ENCODE data around the gene LILRB3. TPM values are rescaled to one million over a fixed set of nuclear protein-coding genes. Genes with fewer than 3 reads are reported as not detected.
"Not testable (repeated sequence)": the region's sequence is repeated elsewhere in the genome, so short reads cannot be mapped to it uniquely, and the experiment has no call there.

Gene LILRB3
- total RNA-seq, 1 donor, result not detected

DNA sequence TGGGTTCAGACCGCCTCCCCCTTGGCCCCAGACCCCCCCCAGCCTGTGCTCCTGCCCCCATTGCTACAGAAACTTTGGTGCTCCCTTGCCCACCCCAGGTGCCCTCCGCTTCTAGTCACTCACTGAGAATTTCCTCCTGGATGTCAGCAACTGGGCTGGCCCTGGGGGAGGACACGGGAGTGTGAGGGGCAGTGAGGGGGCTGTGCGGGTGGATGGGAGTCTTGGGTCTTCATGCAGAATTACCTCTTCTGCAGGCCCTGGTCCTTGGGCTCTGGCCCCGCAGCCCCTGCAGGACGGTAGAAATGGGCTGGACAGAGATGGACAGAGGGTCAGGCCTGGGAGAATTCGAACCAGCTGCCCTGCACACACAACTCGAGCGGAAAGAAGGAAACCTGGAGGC, 29.4 kb upstream of the LILRB3 start:
- TF ChIP-seq, protein P1, sequence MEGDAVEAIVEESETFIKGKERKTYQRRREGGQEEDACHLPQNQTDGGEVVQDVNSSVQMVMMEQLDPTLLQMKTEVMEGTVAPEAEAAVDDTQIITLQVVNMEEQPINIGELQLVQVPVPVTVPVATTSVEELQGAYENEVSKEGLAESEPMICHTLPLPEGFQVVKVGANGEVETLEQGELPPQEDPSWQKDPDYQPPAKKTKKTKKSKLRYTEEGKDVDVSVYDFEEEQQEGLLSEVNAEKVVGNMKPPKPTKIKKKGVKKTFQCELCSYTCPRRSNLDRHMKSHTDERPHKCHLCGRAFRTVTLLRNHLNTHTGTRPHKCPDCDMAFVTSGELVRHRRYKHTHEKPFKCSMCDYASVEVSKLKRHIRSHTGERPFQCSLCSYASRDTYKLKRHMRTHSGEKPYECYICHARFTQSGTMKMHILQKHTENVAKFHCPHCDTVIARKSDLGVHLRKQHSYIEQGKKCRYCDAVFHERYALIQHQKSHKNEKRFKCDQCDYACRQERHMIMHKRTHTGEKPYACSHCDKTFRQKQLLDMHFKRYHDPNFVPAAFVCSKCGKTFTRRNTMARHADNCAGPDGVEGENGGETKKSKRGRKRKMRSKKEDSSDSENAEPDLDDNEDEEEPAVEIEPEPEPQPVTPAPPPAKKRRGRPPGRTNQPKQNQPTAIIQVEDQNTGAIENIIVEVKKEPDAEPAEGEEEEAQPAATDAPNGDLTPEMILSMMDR (IDR thresholded peaks at IDR 0.05; ENCODE audit: insufficient read depth, low read length), result no peak
- H3K4me3 ChIP-seq (ENCODE audit: low read depth, low read length), result no peak overlapping the region
- DNase-seq (ENCODE audit: low read depth), result no peak

DNA sequence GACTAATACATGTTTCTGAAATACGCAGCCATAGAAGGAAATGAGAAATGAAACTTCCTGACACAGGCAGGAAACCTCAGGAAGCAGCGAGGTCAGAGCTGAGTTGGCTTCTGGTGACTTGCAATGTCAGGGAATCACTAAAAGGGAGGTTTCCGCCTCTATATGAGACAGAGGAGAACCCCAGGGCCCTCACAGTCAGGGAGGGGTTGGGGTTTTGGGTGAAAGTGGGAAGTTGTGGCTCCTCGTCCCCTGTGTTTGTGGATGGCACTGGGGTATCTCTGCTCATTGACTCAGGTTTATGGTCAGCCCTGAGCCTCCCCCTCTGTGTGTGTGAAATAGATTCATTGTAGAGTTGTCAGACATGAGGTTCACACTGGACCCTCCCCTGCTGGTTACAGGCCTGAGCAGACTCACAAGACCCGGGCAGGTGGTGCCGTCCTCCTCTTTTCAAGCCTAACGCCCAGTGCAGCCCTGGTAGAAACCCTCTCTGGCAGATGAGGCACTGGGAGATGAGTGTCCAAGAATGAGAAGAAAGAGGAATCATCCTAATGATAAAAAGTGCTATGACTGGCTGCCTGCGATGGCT, 25.3 kb upstream of the LILRB3 start:
- TF ChIP-seq, protein P1 (IDR thresholded peaks at IDR 0.05; ENCODE audit: insufficient read depth, low read length), result no peak
- no peak overlapping the region for H3K4me3 ChIP-seq (ENCODE audit: low read depth, low read length)
- no peak for DNase-seq (ENCODE audit: low read depth)

DNA sequence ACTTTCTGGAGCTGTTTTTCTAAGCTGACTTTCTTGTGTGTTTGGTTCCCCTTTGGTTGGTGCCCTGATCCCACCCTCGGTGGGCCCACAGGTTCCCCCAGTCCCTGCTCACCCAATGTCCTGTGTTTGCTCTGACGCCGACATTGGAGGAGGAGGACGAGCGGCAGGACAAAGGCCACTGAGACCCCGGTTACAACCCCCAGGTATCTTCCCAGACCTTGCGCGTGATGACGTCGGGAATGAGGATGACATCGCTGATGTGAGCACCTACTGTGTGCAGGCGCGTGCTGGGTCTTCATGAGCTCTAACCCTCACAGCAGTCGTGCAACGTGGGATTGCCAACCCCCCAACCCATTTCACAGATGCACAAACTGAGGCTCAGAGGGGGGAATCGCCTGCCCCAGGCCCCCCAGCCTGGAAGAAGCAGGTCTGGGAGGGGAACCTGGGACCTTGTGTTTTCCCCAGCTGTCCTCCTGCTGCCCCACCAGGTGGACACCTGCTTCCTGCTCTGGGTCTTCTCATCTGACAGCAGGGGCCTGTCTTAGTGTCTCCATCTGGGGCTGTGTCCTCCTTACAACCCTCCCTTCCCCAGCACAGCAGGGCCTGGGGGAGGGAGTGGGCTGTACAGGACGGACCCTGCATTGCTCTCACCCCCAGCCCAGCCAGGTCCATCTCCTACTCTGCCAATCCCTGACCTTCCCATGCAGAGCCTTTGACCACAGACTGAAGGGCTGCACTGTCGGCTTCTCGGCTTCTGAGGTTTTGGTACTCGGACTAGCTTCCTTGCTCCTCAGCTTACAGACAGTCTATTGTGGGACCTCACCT, 24.5 kb upstream of the LILRB3 start:
- no peak for DNase-seq (ENCODE audit: low read depth)
- TF ChIP-seq, protein P1 (IDR thresholded peaks at IDR 0.05; ENCODE audit: insufficient read depth, low read length), result no peak
- H3K4me3 ChIP-seq (ENCODE audit: low read depth, low read length), result no peak overlapping the region

DNA sequence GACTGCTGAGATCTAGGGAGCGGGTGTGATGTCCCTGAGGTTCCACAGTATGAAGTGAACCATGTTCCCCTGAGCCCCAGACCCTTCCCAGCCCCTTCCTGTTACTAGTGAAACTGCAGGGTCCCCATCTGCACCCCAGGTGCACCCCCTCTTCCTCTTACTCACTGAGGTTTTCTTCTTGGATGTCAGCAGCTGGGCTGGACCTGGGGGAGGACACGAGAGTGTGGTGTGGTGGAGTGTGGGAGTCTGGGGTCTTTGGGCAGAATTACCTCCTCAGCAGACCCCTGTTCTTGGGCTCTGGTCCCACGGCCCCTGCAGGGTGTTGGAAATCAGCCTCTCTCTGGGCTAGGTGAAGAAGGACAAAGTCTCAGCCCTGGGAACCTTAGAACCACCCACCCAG, 23.1 kb upstream of the LILRB3 start:
- DNase-seq (ENCODE audit: low read depth), result no peak
- H3K4me3 ChIP-seq (ENCODE audit: low read depth, low read length), result no peak overlapping the region
- TF ChIP-seq, protein P1 (IDR thresholded peaks at IDR 0.05; ENCODE audit: insufficient read depth, low read length), result no peak

DNA sequence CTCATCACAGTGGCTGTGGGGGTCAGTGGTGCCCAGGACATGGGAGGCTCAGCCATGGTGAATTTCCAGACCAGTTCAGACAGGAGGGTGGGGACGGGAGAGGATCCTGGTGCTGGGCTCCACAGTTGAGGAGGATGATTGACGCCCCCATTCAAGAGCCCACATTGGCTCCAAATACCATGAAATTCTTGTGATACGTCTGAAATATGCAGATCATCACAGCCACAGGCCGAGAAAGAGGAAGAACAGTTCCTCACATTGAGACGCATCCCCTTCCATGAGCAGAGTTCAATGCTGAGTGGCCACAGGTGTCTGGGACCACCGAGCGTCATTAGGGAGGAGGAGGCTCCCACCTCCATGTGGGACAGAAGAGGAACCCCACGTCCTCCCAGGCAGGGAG, 21.0 kb upstream of the LILRB3 start:
- not testable (repeated sequence) for DNase-seq (ENCODE audit: low read depth); H3K4me3 ChIP-seq (ENCODE audit: low read depth, low read length)

DNA sequence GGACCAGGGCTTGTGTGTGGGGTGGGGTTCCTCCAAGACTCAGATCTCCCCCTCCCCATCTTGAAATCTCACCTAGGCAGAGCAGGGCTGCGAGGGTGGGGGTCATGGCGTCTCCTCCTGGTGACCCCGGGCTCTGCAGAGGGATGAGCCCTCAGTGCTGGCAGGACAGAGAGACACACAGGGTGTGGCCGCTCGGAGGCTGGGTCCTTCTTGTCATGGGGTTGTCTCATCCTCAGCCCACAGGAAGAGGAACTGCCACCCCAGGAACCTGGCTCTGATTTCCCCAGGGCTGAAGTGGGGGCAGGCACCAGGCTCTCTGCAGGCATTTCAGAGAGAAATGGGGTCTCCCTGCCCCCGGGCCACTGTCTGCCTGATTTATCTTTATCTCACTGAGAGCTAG, 19.8 kb upstream of the LILRB3 start, which contains the start of gene LILRA6:
LILRA6 (minus strand) TSS at position 145 of the 400 bp plus-strand sequence.
- H3K4me3 ChIP-seq (ENCODE audit: low read depth, low read length), result not testable (repeated sequence)

DNA sequence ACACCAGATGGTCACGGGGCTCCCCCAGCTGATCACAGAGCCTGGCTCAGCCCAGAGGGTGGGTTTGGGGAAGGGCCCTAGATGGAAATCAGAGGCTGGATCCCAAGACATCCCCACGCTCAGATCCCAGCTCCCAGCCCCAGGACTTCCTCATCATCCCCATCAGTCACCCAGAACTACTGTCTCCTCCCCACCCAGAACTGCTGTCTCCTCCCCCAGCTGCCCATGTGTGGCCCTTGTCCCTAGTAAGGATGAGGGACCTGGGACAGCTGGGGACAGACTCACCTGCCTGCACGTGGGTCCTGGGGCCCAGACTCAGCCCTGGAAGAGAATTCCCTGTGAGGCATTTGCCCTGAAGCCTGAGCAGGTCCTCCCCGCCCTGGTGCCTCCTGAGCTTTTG, 19.4 kb upstream of the LILRB3 start:
- DNase-seq (ENCODE audit: low read depth); H3K4me3 ChIP-seq (ENCODE audit: low read depth, low read length): not testable (repeated sequence)

More for the DNA sequence above, 19.8 kb upstream of the LILRB3 start, which contains the start of gene LILRA6:
- not testable (repeated sequence) for DNase-seq (ENCODE audit: low read depth)

DNA sequence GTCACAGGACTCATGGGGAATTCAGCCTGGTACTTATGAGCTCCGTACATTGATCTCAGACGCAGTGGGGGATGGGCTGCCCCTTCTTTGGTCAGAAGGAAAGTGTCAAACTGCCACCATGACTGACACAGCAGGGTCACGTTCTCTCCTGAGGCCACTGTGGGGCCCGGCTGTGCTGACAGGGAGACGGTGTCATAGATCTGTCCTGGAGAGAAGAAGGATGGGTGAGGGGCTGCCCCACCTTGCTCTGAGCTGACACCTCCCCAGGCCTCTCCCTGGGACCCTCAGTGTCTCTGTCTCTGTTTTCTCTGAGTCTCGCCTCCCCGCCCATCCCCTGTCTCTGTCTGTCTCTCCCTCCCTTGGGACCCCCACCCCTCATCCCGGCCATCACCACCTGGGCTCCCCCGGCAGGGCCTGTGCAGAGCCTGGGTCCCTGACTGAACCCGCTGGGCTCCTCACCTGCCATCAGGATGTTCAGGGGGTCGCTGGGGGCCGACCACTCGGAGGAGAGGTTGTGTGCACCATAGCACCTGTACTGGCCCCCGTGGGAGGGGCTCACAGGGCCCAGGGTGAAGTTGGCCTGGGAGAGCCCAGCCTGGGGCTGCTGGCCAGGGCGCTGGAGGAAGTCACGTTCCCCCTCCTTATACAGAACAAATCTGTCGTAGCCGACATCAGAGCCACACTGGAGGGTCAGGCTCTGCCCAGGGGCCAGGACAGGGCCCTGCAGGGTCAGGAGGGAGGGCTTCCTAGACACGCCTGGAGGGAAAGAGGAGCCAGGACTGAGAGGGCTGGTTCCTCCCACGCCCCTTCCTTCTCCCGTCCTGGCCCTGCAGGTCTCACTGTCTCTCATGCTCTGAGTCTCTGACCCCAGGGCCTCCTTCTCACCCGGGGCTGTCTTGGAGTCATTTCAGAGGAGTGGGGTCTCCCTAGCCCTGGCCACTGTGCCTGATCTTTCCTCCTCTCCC, 17.8 kb upstream of the LILRB3 start:
- not testable (repeated sequence) for H3K4me3 ChIP-seq (ENCODE audit: low read depth, low read length); DNase-seq (ENCODE audit: low read depth)

DNA sequence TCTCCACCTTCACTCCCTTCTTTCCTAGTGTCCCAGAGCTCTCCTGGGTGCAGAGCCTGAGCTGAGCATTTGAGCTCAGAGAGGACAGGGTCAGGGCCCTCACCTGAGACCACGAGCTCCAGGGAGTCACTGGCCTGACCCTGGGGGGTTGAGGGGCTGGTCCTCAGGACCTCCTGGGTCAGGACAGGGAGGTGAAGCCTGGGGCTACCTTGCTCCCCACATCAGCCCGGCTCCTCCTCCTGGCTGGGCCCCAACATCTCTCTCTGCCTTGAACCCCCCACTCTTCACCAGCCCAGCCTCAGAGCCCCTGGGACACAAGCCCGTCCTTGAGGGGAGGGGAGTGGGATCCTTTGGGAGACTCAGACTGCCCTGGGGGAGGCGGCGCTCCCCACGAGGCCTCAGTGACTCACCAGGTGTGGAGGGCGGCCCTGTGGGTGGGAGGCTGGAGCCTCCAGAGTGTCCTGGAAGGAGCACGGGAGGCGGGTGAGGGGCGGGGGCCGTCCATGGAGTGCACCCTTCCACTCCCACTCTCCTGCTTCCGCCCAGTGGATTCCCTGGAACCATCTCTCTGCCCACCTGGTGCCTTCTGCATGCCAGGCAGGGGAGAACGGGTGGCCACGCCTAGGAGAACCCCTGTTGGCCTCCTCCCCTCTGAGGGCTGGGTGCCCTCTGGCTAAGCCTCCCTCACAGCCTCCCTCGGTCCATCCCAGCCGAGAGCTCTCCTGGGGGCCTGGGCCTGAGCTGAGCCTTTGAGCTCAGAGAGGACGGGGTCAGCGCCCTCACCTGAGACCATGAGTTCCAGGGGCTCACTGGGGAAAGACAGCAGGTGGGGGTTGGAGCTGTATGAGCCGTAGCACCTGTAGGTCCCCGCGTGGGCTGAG, 16.9 kb upstream of the LILRB3 start:
- not testable (repeated sequence) for H3K4me3 ChIP-seq (ENCODE audit: low read depth, low read length); DNase-seq (ENCODE audit: low read depth)
